ENCODE data around the gene CLCN4. TPM values are rescaled to one million over a fixed set of nuclear protein-coding genes. Genes with fewer than 3 reads are reported as not detected.

Gene CLCN4
- total RNA-seq, 1 experiment from 2014 or later = 10.0 TPM

- Mint-ChIP-seq H3K4me1 (ENCODE audit: low read depth, unreplicated experiment) (no peaks in the 10 kb centered on the region), H3K27ac (ENCODE audit: unreplicated experiment) (no peak overlapping the region), H3K27me3 (ENCODE audit: insufficient read depth, unreplicated experiment) (no peaks in the 10 kb centered on the region), H3K9me3 (ENCODE audit: unreplicated experiment) (no peaks in the 10 kb centered on the region), H3K4me3 (ENCODE audit: unreplicated experiment) (no peak overlapping the region), H3K36me3 (ENCODE audit: insufficient read depth, unreplicated experiment) (peaks cover 33% of the 10 kb centered on the region)
- CTCF ChIA-PET = no interaction called here
- H3K4me3 ChIP-seq (ENCODE audit: low read depth, low read length) = no peak overlapping the region
- POLR2A ChIA-PET = no interaction called here
- no peak for TF ChIP-seq CTCF (IDR thresholded peaks at IDR 0.05; ENCODE audit: insufficient read depth in 1 of 2, low read depth in 1 of 2, low read length in 1 of 2, severe bottlenecking in 1 of 2, unreplicated experiment in 1 of 2)
- no peaks in the 10 kb centered on the region for H3K27me3 ChIP-seq (replicated peaks; ENCODE audit: control insufficient read depth, insufficient read depth, low read length)
- H3K9me3 ChIP-seq = no peaks in the 10 kb centered on the region
- H3K4me1 ChIP-seq = peaks cover 8% of the 10 kb centered on the region; the same call in 1 of the 2 replicates
- H3K36me3 ChIP-seq (ENCODE audit: control insufficient read depth, insufficient read depth, low read length) = no peaks in the 10 kb centered on the region; the same call in 1 of the 2 replicates
- intact Hi-C loops (cut with micrococcal nuclease; ENCODE audit: unreplicated experiment) = no loop called here
- DNase-seq = no peak
- no TSS peak for BruUV-seq (replicated peaks)
Observed at GRCh38 chrX:10129229-10129628, 27.5 kb upstream of the CLCN4 start.

GRCh38 chrX:10130354-10130753, 26.4 kb upstream of the CLCN4 start:
- peaks cover 37% of the 10 kb centered on the region for H3K36me3 Mint-ChIP-seq (ENCODE audit: insufficient read depth, unreplicated experiment)

GRCh38 chrX:10133980-10134676, 22.6 kb upstream of the CLCN4 start:
- no peak overlapping the region; the same call in 1 of the 2 replicates for H3K4me3 ChIP-seq (ENCODE audit: low read depth, low read length)
- POLR2A ChIA-PET = interaction anchor here (1.1 kb wide), 1 partner anchor 22 kb away, joined by 5 read pairs; the partner anchor contains the start of gene CLCN4
- no peak for TF ChIP-seq CTCF (IDR thresholded peaks at IDR 0.05; ENCODE audit: insufficient read depth in 1 of 2, low read depth in 1 of 2, low read length in 1 of 2, severe bottlenecking in 1 of 2, unreplicated experiment in 1 of 2)
- H3K36me3 Mint-ChIP-seq (ENCODE audit: insufficient read depth, unreplicated experiment) = peaks cover 32% of the 10 kb centered on the region
- H3K27me3 Mint-ChIP-seq (ENCODE audit: insufficient read depth, unreplicated experiment) = no peaks in the 10 kb centered on the region
- H3K27ac Mint-ChIP-seq (ENCODE audit: unreplicated experiment) = peak overlapping the region; percentile 91
- no peaks in the 10 kb centered on the region; the same call in 1 of the 2 replicates for H3K36me3 ChIP-seq (ENCODE audit: control insufficient read depth, insufficient read depth, low read length)
- intact Hi-C loops (cut with micrococcal nuclease; ENCODE audit: unreplicated experiment) = loop anchor here (1.0 kb wide), 2 partner anchors 22 to 35 kb away; partner anchors contain the start of gene CLCN4
- peak; percentile 67 to 68 for DNase-seq
- H3K4me1 ChIP-seq = peaks cover 16% of the 10 kb centered on the region
- H3K27me3 ChIP-seq (replicated peaks; ENCODE audit: control insufficient read depth, insufficient read depth, low read length) = no peaks in the 10 kb centered on the region
- no peaks in the 10 kb centered on the region for H3K4me1 Mint-ChIP-seq (ENCODE audit: low read depth, unreplicated experiment)
- BruUV-seq (replicated peaks) = TSS peak; percentile 41
- H3K9me3 Mint-ChIP-seq (ENCODE audit: unreplicated experiment) = no peaks in the 10 kb centered on the region
- peak overlapping the region; percentile 50 for H3K4me3 Mint-ChIP-seq (ENCODE audit: unreplicated experiment)
- CTCF ChIA-PET = no interaction called here
- no peaks in the 10 kb centered on the region for H3K9me3 ChIP-seq

More at GRCh38 chrX:10130354-10130753, 26.4 kb upstream of the CLCN4 start:
- DNase-seq = no peak
- no peak overlapping the region for H3K27ac Mint-ChIP-seq (ENCODE audit: unreplicated experiment)
- ChIA-PET CTCF (no interaction called here), POLR2A (no interaction called here)
- TF ChIP-seq CTCF (IDR thresholded peaks at IDR 0.05; ENCODE audit: insufficient read depth in 1 of 2, low read depth in 1 of 2, low read length in 1 of 2, severe bottlenecking in 1 of 2, unreplicated experiment in 1 of 2) = no peak
- H3K27me3 Mint-ChIP-seq (ENCODE audit: insufficient read depth, unreplicated experiment) = no peaks in the 10 kb centered on the region
- no TSS peak for BruUV-seq (replicated peaks)
- H3K9me3 ChIP-seq = no peaks in the 10 kb centered on the region
- no peaks in the 10 kb centered on the region; the same call in 1 of the 2 replicates for H3K36me3 ChIP-seq (ENCODE audit: control insufficient read depth, insufficient read depth, low read length)
- intact Hi-C loops (cut with micrococcal nuclease; ENCODE audit: unreplicated experiment) = no loop called here
- H3K4me1 ChIP-seq = peaks cover 16% of the 10 kb centered on the region
- H3K4me3 Mint-ChIP-seq (ENCODE audit: unreplicated experiment) = no peak overlapping the region
- H3K9me3 Mint-ChIP-seq (ENCODE audit: unreplicated experiment) = no peaks in the 10 kb centered on the region
- no peaks in the 10 kb centered on the region for H3K4me1 Mint-ChIP-seq (ENCODE audit: low read depth, unreplicated experiment)
- no peak overlapping the region for H3K4me3 ChIP-seq (ENCODE audit: low read depth, low read length)
- H3K27me3 ChIP-seq (replicated peaks; ENCODE audit: control insufficient read depth, insufficient read depth, low read length) = no peaks in the 10 kb centered on the region

Measured in Caco-2 (cell line).